Trophoblast cell (in vitro differentiated cells and primary cell): Measurements from ENCODE around the gene ACVR2B.

Experiments used
- DNase-seq, 2 donors: peaks; one replicate each; pipeline ENCODE4 v3.0.0-alpha.2; 2016
- H2AFZ ChIP-seq: 2 replicates; pipeline ENCODE4 v1.6.1; 2013; ENCODE audit warnings: low read length, moderate library complexity, mild to moderate bottlenecking; ENCODE audit not compliant: insufficient read depth, poor library complexity
- H2AK5ac ChIP-seq: 2 replicates; pipeline ENCODE4 v1.6.1; 2013; ENCODE audit warnings: mild to moderate bottlenecking, low read length
- H2BK120ac ChIP-seq: 2 replicates; pipeline ENCODE4 v1.6.1; 2013; ENCODE audit warnings: low read length, mild to moderate bottlenecking, moderate library complexity; ENCODE audit not compliant: insufficient read depth, poor library complexity
- H2BK12ac ChIP-seq: 2 replicates; pipeline ENCODE4 v1.6.1; 2013; ENCODE audit warnings: mild to moderate bottlenecking, low read length, moderate library complexity
- H2BK5ac ChIP-seq: 2 replicates; pipeline ENCODE4 v1.6.1; 2013; ENCODE audit warnings: low read length, low read depth, moderate library complexity, mild to moderate bottlenecking; ENCODE audit not compliant: poor library complexity
- H3K14ac ChIP-seq: 2 replicates; pipeline ENCODE4 v1.6.1; 2013; ENCODE audit warnings: mild to moderate bottlenecking, low read length
- H3K18ac ChIP-seq: 2 replicates; pipeline ENCODE4 v1.6.1; 2013; ENCODE audit warnings: mild to moderate bottlenecking, low read length
- H3K23ac ChIP-seq: 2 replicates; pipeline ENCODE4 v1.6.1; 2013; ENCODE audit warnings: low read length
- H3K27ac ChIP-seq: 2 replicates; pipeline ENCODE4 v1.5.1; 2013; ENCODE audit warnings: low read depth, mild to moderate bottlenecking, inconsistent platforms, low read length, moderate library complexity
- H3K27me3 ChIP-seq: 2 replicates; pipeline ENCODE4 v1.6.1; 2013; ENCODE audit warnings: inconsistent platforms, mild to moderate bottlenecking, low read length, moderate library complexity; ENCODE audit not compliant: insufficient read depth
- H3K36me3 ChIP-seq, 2 experiments: 1 replicate in 1 of 2; 2 replicates in 1 of 2; pipeline ENCODE4 v1.6.1; 2013; ENCODE audit warnings: low read length in 2 of 2, mild to moderate bottlenecking in 2 of 2, moderate library complexity in 1 of 2; ENCODE audit not compliant: insufficient read depth in 2 of 2, control insufficient read depth in 1 of 2
- H3K4ac ChIP-seq: 2 replicates; pipeline ENCODE4 v1.6.1; 2013; ENCODE audit warnings: low read depth, mild to moderate bottlenecking, low read length, moderate library complexity
- H3K4me1 ChIP-seq, 2 experiments: 1 replicate in 1 of 2; 2 replicates in 1 of 2; pipeline ENCODE4 v1.6.1; 2013; ENCODE audit warnings: low read length in 2 of 2, mild to moderate bottlenecking in 2 of 2, moderate library complexity in 1 of 2; ENCODE audit not compliant: insufficient read depth in 2 of 2, control insufficient read depth in 1 of 2
- H3K4me2 ChIP-seq: 2 replicates; pipeline ENCODE4 v1.6.1; 2013; ENCODE audit warnings: inconsistent platforms, mild to moderate bottlenecking, low read length, moderate library complexity
- H3K4me3 ChIP-seq: 2 replicates; pipeline ENCODE4 v1.5.1; 2013; ENCODE audit warnings: mild to moderate bottlenecking, low read depth, low read length, inconsistent platforms
- H3K79me1 ChIP-seq: one replicate; pipeline ENCODE4 v1.6.1; 2013; ENCODE audit warnings: low read length
- H3K79me2 ChIP-seq: 2 replicates; pipeline ENCODE4 v1.6.1; 2013; ENCODE audit warnings: low read length, mild to moderate bottlenecking; ENCODE audit not compliant: control insufficient read depth, insufficient read depth, poor library complexity
- H3K9ac ChIP-seq: 2 replicates; pipeline ENCODE4 v1.6.1; 2013; ENCODE audit warnings: mild to moderate bottlenecking, low read length
- H3K9me3 ChIP-seq: 2 replicates; pipeline ENCODE4 v1.6.1; 2013; ENCODE audit warnings: low read depth, mild to moderate bottlenecking, control low read depth, inconsistent platforms, low read length; ENCODE audit not compliant: insufficient read depth
- H4K12ac ChIP-seq: 2 replicates; pipeline ENCODE4 v1.6.1; 2013; ENCODE audit warnings: low read depth, mild to moderate bottlenecking, low read length, moderate library complexity
- H4K8ac ChIP-seq: 2 replicates; pipeline ENCODE4 v1.6.1; 2013; ENCODE audit warnings: low read depth, mild to moderate bottlenecking, low read length, moderate library complexity
- H4K91ac ChIP-seq: one replicate; pipeline ENCODE4 v1.6.1; 2013; ENCODE audit warnings: low read depth, mild to moderate bottlenecking, low read length, moderate library complexity
- WGBS: extraction: QIAGEN DNeasy Blood & Tissue Kit; methylation state at CpG from one replicate; pipeline ENCODE4 v1.1.7; 2013; ENCODE audit warnings: missing lambda C conversion rate; ENCODE audit not compliant: insufficient read length, insufficient coverage; ENCODE audit errors: extremely low coverage; 5-methylcytosine and 5-hydroxymethylcytosine counted together

The ACVR2B gene

DNA sequence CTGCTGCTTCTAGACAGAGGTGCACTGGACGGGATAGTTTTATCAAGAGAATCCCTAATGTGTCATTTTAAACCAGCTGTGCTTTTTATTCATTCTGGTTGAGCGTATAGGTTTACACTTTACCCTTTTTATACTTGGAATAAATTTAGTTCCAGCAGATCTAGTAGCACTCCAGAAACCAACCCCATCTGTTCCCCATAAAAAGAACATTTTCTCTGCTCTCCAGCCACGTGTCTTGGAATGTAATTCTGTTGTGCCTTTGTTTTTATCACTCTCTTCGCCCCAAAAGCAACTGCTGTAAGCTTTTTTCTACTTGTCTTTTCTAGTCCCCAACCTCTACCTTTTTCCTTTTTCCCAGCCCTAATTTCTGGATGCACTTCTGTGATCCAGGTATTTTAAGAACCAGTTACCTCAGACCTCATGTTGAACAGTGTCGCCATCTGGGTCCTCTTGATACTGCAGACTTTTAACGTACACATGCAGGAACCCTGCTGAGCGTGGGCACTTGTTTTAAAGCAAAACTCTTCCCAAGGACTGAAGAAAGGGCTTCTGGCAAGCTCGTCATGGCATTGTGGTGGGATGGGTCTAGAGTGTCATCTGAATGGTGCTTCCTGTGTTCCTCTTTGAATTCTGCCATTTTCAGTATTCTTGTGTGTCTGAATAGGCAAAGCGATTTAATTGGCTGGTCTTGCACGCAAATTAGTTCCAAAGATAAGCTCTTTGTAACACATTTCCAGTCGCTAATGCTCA lies 36.8 kb downstream of the ACVR2B start:
- Histone ChIP-seq H2BK120ac (no peak overlapping the region), H3K36me3 (peaks cover 2 to 7% of the 10 kb centered on the region in 2 experiments), H2AK5ac (no peak overlapping the region), H3K9me3 (no peaks in the 10 kb centered on the region), H3K23ac (no peak overlapping the region), H3K79me2 (no peaks in the 10 kb centered on the region), H4K12ac (no peak overlapping the region), H4K91ac (no peak overlapping the region), H3K27me3 (no peaks in the 10 kb centered on the region), H3K4me2 (no peak overlapping the region), H3K18ac (no peak overlapping the region), H3K4me1 (no peaks in the 10 kb centered on the region), H3K79me1 (no peaks in the 10 kb centered on the region), H2BK5ac (no peak overlapping the region), H2AFZ (no peak overlapping the region), H4K8ac (no peak overlapping the region), H3K9ac (no peak overlapping the region), H3K14ac (no peak overlapping the region), H3K4me3 (no peak overlapping the region), H2BK12ac (no peak overlapping the region), H3K27ac (no peak overlapping the region), H3K4ac (no peak overlapping the region)
- no CpG with 5 or more reads among the region's 11 CpGs for WGBS
- no peak for DNase-seq

DNA sequence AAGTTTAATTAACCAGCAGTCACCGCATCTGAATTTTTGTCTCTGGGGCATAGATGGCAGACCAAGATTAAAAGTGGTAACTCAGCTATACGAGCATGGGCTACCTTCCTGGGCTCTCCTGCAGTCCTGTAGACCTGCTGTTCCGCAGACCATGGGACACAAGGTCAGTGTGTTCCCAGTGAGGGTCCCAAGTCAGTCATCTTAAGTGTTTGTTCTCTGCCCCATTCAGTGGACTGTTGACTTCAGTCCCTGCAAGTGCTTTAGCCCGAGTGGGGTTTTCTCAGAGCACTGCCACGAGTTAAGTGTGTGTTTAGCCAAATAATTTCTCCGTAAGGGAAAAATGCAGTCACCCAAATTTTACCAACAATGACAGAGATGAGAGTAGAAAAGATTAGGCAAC lies 37.5 kb downstream of the ACVR2B start:
- no peak overlapping the region for H3K23ac ChIP-seq
- no peak overlapping the region for H4K91ac ChIP-seq
- no peak overlapping the region for H3K14ac ChIP-seq
- H3K18ac ChIP-seq = no peak overlapping the region
- H2BK120ac ChIP-seq = no peak overlapping the region
- peaks cover under 1% of the 10 kb centered on the region for H3K79me1 ChIP-seq
- H3K79me2 ChIP-seq = no peaks in the 10 kb centered on the region
- no peak overlapping the region for H3K4me2 ChIP-seq
- H3K9me3 ChIP-seq = no peaks in the 10 kb centered on the region
- H3K27me3 ChIP-seq = no peaks in the 10 kb centered on the region
- H3K4me1 ChIP-seq = no peaks in the 10 kb centered on the region
- WGBS = no CpG with 5 or more reads among the region's 6 CpGs
- no peak overlapping the region for H3K4me3 ChIP-seq
- H3K9ac ChIP-seq = no peak overlapping the region
- no peak overlapping the region for H4K12ac ChIP-seq
- H2AK5ac ChIP-seq = no peak overlapping the region
- no peak overlapping the region for H2BK5ac ChIP-seq
- H3K4ac ChIP-seq = no peak overlapping the region
- no peak overlapping the region for H4K8ac ChIP-seq
- no peak overlapping the region for H3K27ac ChIP-seq
- H2BK12ac ChIP-seq = no peak overlapping the region
- peaks cover 0 to 7% of the 10 kb centered on the region in 2 experiments for H3K36me3 ChIP-seq
- no peak for DNase-seq
- H2AFZ ChIP-seq = no peak overlapping the region

DNA sequence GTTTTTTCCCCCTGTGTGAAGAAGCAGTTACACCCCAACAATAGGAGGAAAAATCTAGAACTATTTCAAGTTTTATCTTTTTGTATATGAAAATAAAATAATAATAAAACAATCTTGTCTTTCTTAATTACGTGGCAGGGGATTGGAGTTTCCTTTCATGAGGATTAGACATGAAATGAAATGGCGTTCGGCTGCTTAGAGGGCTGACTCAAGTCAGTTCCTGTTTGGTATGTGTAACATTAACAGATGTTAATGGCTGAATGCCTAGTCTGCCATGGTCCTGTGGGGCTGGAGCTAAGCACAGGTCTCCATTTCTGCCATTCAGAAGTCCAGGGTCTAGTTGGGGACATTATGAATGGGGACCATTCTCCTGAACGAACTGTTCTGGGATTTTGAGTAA lies 39.3 kb downstream of the ACVR2B start:
- Histone ChIP-seq H2BK12ac (no peak overlapping the region), H4K8ac (no peak overlapping the region), H4K91ac (no peak overlapping the region), H3K4me2 (no peak overlapping the region), H3K27ac (no peak overlapping the region), H3K4ac (no peak overlapping the region), H3K23ac (no peak overlapping the region), H3K4me1 (no peaks in the 10 kb centered on the region), H2AFZ (no peak overlapping the region), H2AK5ac (no peak overlapping the region), H3K27me3 (no peaks in the 10 kb centered on the region), H2BK120ac (no peak overlapping the region), H3K18ac (no peak overlapping the region), H3K9me3 (no peaks in the 10 kb centered on the region), H3K79me1 (peaks cover 5% of the 10 kb centered on the region), H4K12ac (no peak overlapping the region), H3K4me3 (no peak overlapping the region), H3K9ac (no peak overlapping the region), H3K14ac (no peak overlapping the region), H3K36me3 (peaks cover 0 to 5% of the 10 kb centered on the region in 2 experiments), H2BK5ac (no peak overlapping the region), H3K79me2 (peaks cover 2% of the 10 kb centered on the region)
- WGBS = no CpG with 5 or more reads among the region's 4 CpGs
- no peak for DNase-seq

DNA sequence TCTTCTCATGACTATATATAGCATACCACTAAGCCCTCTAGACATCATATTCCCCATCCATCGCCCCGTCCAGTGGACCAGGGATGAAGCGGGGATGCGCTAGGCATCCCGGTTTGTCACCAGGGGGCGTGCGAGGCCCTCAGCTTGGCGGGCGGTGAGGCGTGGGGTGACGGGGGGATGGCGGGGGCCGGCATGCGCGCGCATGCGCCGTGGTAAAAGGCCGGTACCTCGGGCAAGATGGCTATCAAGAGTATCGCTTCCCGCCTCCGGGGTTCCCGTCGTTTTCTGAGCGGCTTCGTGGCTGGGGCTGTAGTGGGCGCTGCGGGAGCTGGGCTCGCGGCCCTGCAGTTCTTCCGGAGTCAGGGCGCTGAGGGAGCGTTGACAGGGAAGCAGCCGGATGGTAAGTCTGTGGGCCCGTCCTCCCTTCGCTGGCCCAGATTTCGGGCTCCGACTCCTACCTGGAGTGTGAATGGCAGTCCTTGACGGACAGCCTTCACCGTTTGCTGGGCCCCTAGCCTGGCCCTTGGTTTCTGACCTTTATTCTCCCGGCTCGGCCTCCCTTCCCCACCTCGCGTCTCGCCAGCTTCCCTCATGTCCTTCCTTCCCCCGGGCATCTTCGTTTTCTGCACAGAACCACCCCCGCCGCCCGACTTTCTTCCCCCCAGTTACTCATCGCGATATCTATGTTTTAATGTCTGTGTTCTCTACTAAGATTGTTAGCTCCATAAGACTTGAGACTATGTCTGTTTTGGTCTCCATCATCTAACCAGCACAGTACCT lies 42.6 kb downstream of the ACVR2B start, which contains the start of gene EXOG:
EXOG (plus strand) TSS at position 210 of the 780 bp plus-strand sequence; CDS start at position 238, 28 bp downstream.
- peak within 1 kb of the TSS; percentile 37 for H3K4ac ChIP-seq
- H4K12ac ChIP-seq = peak within 1 kb of the TSS; percentile 73
- H2BK120ac ChIP-seq = peak within 1 kb of the TSS; percentile 59
- no peaks in the 10 kb centered on the region for H3K27me3 ChIP-seq
- peak within 1 kb of the TSS; percentile 92 for H3K14ac ChIP-seq
- peak within 1 kb of the TSS; percentile 87 for H4K8ac ChIP-seq
- peak within 1 kb of the TSS; percentile 73 for H3K18ac ChIP-seq
- peak within 1 kb of the TSS; percentile 76 for H3K4me3 ChIP-seq
- H3K27ac ChIP-seq = peak within 1 kb of the TSS; percentile 81
- peak within 1 kb of the TSS; percentile 70 for H3K4me2 ChIP-seq
- H2BK5ac ChIP-seq = peak within 1 kb of the TSS; percentile 69
- H2AFZ ChIP-seq = peak within 1 kb of the TSS; percentile 75
- no peak within 1 kb of the TSS for H3K23ac ChIP-seq
- H2AK5ac ChIP-seq = no peak within 1 kb of the TSS
- peaks cover 5% of the 10 kb centered on the region for H3K79me1 ChIP-seq
- WGBS = no CpG with 5 or more reads among the region's 53 CpGs
- H3K4me1 ChIP-seq = no peaks in the 10 kb centered on the region
- H3K36me3 ChIP-seq = peaks cover 0 to under 1% of the 10 kb centered on the region in 2 experiments
- H3K9me3 ChIP-seq = no peaks in the 10 kb centered on the region
- peak within 1 kb of the TSS; percentile 65 for H2BK12ac ChIP-seq
- peak within 1 kb of the TSS; percentile 68 for H3K9ac ChIP-seq
- H4K91ac ChIP-seq = peak within 1 kb of the TSS; percentile 67
- peak; percentile 82 to 85 for DNase-seq
- H3K79me2 ChIP-seq = peaks cover 2% of the 10 kb centered on the region
